HG03354 (cell line): ENCODE results near the gene CCDC112.
"Not testable (repeated sequence)": the region's sequence is repeated elsewhere in the genome, so short reads cannot be mapped to it uniquely, and the experiment has no call there.

Source experiments
- ATAC-seq: cut with Tn5 transposase; IDR thresholded peaks from one replicate; pipeline ENCODE4 v1.9.1; 2021; ENCODE audit warnings: mild to moderate bottlenecking; ENCODE audit not compliant: unreplicated experiment, poor library complexity, severe bottlenecking

The CCDC112 gene

GRCh38 chr5:115264786-115265185 is 31.7 kb downstream of the CCDC112 start:
- no peak for ATAC-seq

- ATAC-seq = no peak
These were observed 33.4 kb downstream of the CCDC112 start for GRCh38 chr5:115263078-115263380.

- peak; percentile 90 for ATAC-seq
These were observed 34.0 kb downstream of the CCDC112 start, which contains the start of gene PGGT1B for GRCh38 chr5:115262321-115263077. PGGT1B (minus strand) TSS chr5:115262877; CDS start chr5:115262851, 26 bp downstream.

- ATAC-seq = peak; percentile 54
These were observed 34.5 kb downstream of the CCDC112 start for GRCh38 chr5:115262011-115262320.

- ATAC-seq = no peak
These were observed 36.2 kb downstream of the CCDC112 start for GRCh38 chr5:115260248-115260647.

GRCh38 chr5:115257981-115258380 is 38.5 kb downstream of the CCDC112 start:
- no peak for ATAC-seq

- not testable (repeated sequence) for ATAC-seq
These were observed 47.1 kb downstream of the CCDC112 start for GRCh38 chr5:115249379-115249778.

GRCh38 chr5:115246361-115246991 is 50.0 kb downstream of the CCDC112 start:
- ATAC-seq = peak; percentile 67

- peak; percentile 84 for ATAC-seq
These were observed 53.0 kb downstream of the CCDC112 start for GRCh38 chr5:115243412-115243811.

GRCh38 chr5:115241881-115242642 is 54.4 kb downstream of the CCDC112 start:
- no peak for ATAC-seq

- ATAC-seq = no peak
These were observed 59.4 kb downstream of the CCDC112 start for GRCh38 chr5:115237066-115237465.

- no peak for ATAC-seq
These were observed 59.9 kb downstream of the CCDC112 start for GRCh38 chr5:115236599-115236998.

GRCh38 chr5:115231598-115231997 is 64.9 kb downstream of the CCDC112 start:
- no peak for ATAC-seq

- ATAC-seq = no peak
These were observed 66.8 kb downstream of the CCDC112 start for GRCh38 chr5:115229606-115230005.

GRCh38 chr5:115227281-115227680 is 69.2 kb downstream of the CCDC112 start:
- no peak for ATAC-seq
